ENCODE results near the gene BIN1. TPM values are rescaled to one million over a fixed set of nuclear protein-coding genes. Genes with fewer than 3 reads are reported as not detected.

BIN1 gene
- polyA plus RNA-seq, 1 of the 3 experiments (the other 2 are of a cell fraction), result 40.3 TPM

- TF ChIP-seq REST (IDR thresholded peaks at IDR 0.05; ENCODE audit: low read depth, low read length) (no peak), FOXM1 (IDR thresholded peaks at IDR 0.05; ENCODE audit: low read depth) (no peak), FOXJ3 (CRISPR knock-in tag; IDR thresholded peaks at IDR 0.05) (peak; percentile 57; the same call in 1 of the 2 replicates), MAX (IDR thresholded peaks at IDR 0.05; ENCODE audit: low read depth) (peak; percentile 67), FOSL2 (IDR thresholded peaks at IDR 0.05; ENCODE audit: borderline replicate concordance, low read depth) (no peak), USF1 (IDR thresholded peaks at IDR 0.05; ENCODE audit: borderline replicate concordance, low read depth) (no peak), EP300 (IDR thresholded peaks at IDR 0.05; ENCODE audit: borderline replicate concordance in 1 of 2, low read depth in 1 of 2, low read length in 1 of 2) (no peak), SMC3 (IDR thresholded peaks at IDR 0.05; ENCODE audit: low read depth, low read length) (no peak), TCF12 (IDR thresholded peaks at IDR 0.05) (no peak), CHD2 (IDR thresholded peaks at IDR 0.05; ENCODE audit: low read length, partially characterized antibody) (no peak)
Measured at GRCh38 chr2:127025359-127026166, 81.4 kb downstream of the BIN1 start (continued).

GRCh38 chr2:127024769-127025358 lies 82.1 kb downstream of the BIN1 start:
- H3K4me3 ChIP-seq (ENCODE audit: low read depth in 2 of 2, low read length in 1 of 2), result peak overlapping the region; percentile 63 to 68
- peak; percentile 87 for TF ChIP-seq CHD2 (IDR thresholded peaks at IDR 0.05; ENCODE audit: low read length, partially characterized antibody)
- no peak for TF ChIP-seq RFX5 (IDR thresholded peaks at IDR 0.05; ENCODE audit: low read length)
- TF ChIP-seq RAD21 (IDR thresholded peaks at IDR 0.05; ENCODE audit: low read length), result 0 out of 2 replicates have a peak, but pooled peaks have one; percentile 4
- no peak for TF ChIP-seq EP300 (IDR thresholded peaks at IDR 0.05; ENCODE audit: borderline replicate concordance in 1 of 2, low read depth in 1 of 2, low read length in 1 of 2)
- no peak for TF ChIP-seq POLR2AphosphoS5 (IDR thresholded peaks at IDR 0.05; ENCODE audit: low read depth, low read length)
- no peak for TF ChIP-seq IRF3 (IDR thresholded peaks at IDR 0.05; ENCODE audit: low read depth, low read length)
- TF ChIP-seq REST (IDR thresholded peaks at IDR 0.05; ENCODE audit: low read depth, low read length), result no peak
- peak; percentile 29; the same call in 1 of the 2 replicates for TF ChIP-seq CTCF (IDR thresholded peaks at IDR 0.05)
- peaks cover 3% of the 10 kb centered on the region; the same call in 1 of the 2 replicates for H3K9me3 ChIP-seq
- H3K9me2 ChIP-seq, result no peaks in the 10 kb centered on the region
- CTCF ChIA-PET, result interaction anchor here (0.7 to 3.1 kb wide), 19 partner anchors 8 to 231 kb away, joined by 3 to 17 read pairs (median 5); no protein-coding TSS in a partner anchor
- H2AFZ ChIP-seq (ENCODE audit: low read depth), result peak overlapping the region; percentile 93
- DNase-seq, result peak; percentile 83
- 15% methylated on average over 23 of the region's 29 CpGs for WGBS (ENCODE audit: low lambda C conversion rate)
- peak overlapping the region; percentile 88 for H3K4me2 ChIP-seq
- no peaks in the 10 kb centered on the region for H3K79me2 ChIP-seq (ENCODE audit: insufficient read depth)
- POLR2A ChIA-PET, result no interaction called here
- H3K9ac ChIP-seq, result peak overlapping the region; percentile 50
- no peaks in the 10 kb centered on the region for H3K36me3 ChIP-seq (replicated peaks in 1 of 2; ENCODE audit: control insufficient read depth in 1 of 2, insufficient read depth in 2 of 2, low read length in 1 of 2)
- no peaks in the 10 kb centered on the region for H4K20me1 ChIP-seq (ENCODE audit: insufficient read depth)
- peaks cover 4% of the 10 kb centered on the region for H3F3A ChIP-seq (replicated peaks; ENCODE audit: insufficient read depth)
- peak overlapping the region in 1 of 2 experiments; percentile 83; a peak in 2 of 4 replicates for H3K27ac ChIP-seq (ENCODE audit: low read depth in 2 of 2, low read length in 1 of 2)
- H3K4me1 ChIP-seq (ENCODE audit: control insufficient read depth in 1 of 2, insufficient read depth in 2 of 2, low read depth in 1 of 2, low read length in 1 of 2), result peaks cover 0 to 11% of the 10 kb centered on the region in 2 experiments; a peak in 2 of 4 replicates
- peaks cover 11% of the 10 kb centered on the region for H3K27me3 ChIP-seq (ENCODE audit: insufficient read depth)
